GM18861 (cell line): ENCODE measurements around the gene BCL2L13.
"Not testable (repeated sequence)": the region's sequence is repeated elsewhere in the genome, so short reads cannot be mapped to it uniquely, and the experiment has no call there.

Experiments used
- ATAC-seq: cut with Tn5 transposase; IDR thresholded peaks from one replicate; pipeline ENCODE4 v1.9.1; 2021; ENCODE audit not compliant: unreplicated experiment

BCL2L13 gene

DNA sequence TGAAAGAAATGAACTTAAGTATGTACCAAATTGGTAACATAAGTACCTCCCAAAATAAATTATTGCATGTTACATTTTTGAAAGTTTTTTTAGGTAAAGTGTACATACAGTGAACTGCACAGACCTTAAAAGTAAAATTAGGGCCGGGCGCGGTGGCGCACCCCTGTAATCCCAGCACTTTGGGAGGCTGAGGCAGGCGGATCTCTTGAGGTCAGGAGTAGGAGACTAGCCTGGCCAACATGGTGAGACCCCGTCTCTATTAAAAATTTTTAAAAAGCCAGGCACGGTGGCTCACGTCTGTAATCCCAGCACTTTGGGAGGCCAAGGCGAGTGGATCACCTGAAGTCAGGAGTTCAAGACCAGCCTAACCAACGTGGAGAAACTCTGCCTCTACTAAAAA is 1.7 kb upstream of the BCL2L13 start:
- not testable (repeated sequence) for ATAC-seq

DNA sequence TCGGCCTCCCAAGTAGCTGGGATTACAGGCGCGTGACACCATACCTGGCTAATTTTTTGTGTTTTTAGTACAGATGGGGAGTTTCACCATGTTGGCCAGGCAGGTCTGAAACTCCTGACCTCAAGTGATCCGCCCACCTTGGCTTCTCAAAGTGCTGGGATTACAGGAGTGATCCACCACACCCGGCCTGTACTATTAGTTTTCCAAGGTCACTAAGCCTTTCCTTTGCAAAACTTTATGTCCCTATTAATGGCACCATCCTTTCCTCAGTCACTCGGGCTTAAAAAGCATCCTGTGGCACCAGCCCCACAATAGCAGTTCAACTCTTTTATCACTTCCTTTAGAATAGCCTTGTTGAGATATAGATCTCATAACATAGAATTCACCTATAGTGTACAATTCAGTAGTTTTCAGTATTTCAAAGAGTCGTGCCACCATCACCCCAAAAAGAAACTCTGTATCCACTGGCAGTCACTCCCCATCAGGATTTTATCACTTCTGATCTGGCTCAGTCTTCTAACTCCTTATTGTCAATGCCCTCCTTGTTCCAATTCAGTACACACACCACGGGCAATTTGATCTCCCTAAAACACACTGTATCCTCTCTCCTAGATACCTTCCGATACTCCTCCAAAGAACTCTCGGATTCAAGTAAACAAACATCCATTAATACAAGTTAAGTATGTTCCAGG is 921 bp upstream of the BCL2L13 start:
- no peak for ATAC-seq

DNA sequence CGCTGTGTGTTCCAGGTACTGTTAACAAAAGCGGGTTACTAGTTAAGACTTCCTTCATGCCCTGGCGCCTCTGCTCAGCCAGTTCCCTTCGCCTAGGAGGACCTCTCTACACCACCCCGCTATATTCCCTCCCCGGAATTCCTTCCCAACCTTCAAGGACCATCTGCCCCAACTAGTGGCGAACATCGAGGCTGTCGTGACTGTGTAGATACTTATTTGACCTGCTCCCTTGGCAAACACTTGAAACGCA is 450 bp upstream of the BCL2L13 start:
- ATAC-seq = peak; percentile 13

DNA sequence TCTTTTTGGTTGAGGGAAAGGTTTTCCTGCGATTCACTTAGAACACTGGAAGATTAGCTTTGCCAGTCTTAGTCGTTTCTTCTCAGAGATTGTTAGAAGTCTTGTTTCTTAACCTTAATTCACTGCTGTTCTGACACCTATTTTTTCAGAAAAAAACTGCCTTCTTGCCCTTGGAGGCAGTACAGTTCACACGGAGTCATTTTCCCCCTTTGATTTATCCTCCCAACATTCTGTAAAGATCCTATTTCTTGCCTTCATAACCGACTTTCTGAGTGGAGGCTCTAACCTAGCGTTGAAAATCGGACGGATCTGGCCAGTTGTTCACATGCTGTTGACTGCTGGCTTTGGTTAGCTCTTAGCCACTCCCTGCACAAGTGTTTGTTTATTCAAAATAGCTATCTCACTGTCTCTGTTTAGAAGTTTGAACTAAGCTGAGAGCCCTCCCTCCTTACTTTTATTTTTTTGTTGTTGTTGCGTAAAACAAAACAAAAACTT is 737 bp downstream of the BCL2L13 start:
- peak; percentile 33 for ATAC-seq

DNA sequence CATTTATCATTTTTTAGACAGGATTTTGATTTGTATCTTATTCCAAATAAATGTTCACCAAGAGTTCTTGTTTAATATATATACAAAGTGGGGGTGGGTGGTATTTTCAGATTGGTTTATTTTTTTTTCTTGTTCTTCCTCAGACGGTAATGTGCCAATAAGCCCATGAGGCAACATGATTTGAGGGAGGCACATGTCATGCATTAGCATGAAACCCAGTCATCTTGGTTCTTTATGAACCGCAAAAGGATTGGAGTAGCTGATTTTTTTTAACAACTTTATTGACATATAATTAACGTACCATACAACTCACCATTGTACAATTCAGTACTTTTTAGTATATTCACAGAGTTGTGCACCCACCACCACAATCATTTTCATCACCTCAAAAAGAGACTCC is 2.7 kb downstream of the BCL2L13 start:
- ATAC-seq = no peak

DNA sequence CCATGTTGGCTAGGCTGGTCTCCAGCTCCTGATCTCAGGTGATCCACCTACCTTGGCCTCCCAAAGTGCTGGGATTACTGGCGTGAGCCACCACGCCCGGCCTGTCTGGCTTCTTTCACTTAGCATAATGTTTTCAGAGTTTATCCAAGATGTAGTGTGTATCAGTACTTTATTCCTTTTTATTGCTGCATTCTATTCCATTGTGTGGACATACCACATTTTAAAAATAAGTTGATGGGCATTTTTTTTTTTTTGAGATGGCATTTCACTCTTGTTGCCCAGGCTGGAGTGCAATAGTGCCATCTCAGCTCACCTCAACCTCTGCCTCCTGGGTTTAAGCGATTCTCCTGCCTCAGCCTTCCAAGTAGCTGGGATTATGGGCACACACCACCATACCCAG is 3.8 kb downstream of the BCL2L13 start:
- not testable (repeated sequence) for ATAC-seq

DNA sequence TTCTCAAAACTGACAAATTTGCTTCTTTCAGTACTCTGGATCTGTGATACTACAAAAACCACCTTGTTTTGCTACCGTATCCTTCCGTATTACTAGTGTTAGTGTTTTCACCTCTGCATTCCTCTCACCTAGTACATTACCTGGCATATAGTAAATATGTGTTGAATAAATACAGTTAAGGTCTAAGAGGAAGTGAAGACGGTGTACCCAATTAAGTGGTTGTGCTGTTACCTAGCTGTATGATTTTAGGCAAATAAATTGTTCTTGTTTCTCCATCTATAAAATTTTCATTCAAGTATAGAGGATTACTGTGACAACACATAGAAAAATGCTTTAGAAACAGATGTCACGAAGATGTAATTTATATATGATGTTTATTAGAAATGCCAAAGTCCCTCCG is 8.9 kb downstream of the BCL2L13 start:
- no peak for ATAC-seq

DNA sequence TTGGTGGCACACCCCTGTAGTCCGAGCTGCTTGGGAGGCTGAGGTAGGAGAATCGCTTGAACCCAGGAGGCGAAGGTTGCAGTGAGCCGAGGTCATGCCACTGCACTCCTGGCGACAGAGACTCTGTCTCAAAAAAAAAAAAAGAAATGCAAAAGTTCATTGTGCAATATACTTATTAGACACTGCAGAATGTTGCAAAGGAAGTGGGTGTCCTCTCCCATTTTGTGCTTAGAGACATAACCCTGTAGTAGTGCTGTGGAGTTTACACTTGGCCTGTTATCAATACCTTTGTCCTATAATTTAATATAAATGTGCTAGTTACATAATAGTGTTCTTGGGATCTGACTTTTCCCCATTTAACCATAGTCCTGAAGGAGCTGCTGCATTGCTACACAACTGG is 9.4 kb downstream of the BCL2L13 start:
- ATAC-seq = no peak

DNA sequence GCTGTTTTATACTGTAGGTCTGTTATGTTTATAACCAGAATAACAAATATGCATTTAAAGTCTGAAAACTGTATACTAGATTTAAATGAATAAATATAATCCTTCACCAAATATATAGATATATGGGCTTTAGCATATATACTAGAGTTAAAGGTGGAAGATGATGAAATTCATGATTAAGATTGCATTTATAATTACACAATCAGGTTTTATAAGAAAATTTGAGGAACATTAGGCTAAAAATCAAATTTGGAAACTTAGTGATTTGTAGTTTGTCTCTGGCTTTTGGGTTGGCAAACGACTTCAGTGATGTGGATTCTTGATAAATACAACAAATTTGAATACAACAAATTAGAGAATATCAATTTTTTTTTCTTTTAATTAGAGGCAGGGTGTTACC is 10.0 kb downstream of the BCL2L13 start:
- no peak for ATAC-seq

DNA sequence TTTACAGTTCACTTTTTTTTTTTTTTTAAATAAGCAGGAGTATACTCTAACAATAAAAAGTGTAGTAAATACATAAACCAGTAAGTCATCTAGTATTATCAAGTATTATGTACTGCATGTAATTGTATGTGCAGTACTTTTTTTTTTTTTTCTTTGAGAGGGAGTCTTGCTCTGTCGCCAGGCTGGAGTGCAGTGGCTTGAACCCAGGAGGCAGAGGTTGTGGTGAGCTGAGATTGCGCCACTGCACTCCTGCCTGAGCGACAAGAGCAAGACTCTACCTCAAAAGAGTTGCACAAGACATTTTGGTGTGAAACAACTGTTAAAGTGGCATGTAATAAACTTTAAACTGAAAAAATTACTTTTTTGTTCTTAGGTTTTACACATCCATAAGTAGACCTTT is 16.7 kb downstream of the BCL2L13 start:
- ATAC-seq = no peak

DNA sequence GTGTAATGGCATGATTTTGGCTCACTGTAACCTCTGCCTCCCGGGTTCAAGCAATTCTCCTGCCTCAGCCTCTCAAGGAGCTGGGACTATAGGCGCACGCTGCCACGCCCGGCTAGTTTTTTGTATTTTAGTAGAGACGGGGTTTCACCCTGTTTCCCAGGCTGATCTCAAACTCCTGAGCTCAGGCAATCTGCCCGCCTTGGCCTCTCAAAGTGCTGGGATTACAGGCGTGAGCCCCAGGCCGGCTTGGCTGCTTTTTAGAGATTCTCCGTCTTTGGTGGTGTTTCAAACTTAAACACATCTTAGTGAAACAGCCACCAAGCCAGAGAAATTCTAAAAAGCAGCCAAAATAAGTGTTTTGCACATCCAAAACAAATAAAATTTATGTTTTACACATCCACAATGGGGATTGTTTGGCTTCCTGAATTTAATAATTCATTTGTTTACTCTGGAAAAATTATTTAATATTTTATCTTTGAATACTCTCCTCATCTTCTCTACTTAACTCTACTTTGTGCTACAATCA is 18.4 kb downstream of the BCL2L13 start:
- ATAC-seq = no peak

DNA sequence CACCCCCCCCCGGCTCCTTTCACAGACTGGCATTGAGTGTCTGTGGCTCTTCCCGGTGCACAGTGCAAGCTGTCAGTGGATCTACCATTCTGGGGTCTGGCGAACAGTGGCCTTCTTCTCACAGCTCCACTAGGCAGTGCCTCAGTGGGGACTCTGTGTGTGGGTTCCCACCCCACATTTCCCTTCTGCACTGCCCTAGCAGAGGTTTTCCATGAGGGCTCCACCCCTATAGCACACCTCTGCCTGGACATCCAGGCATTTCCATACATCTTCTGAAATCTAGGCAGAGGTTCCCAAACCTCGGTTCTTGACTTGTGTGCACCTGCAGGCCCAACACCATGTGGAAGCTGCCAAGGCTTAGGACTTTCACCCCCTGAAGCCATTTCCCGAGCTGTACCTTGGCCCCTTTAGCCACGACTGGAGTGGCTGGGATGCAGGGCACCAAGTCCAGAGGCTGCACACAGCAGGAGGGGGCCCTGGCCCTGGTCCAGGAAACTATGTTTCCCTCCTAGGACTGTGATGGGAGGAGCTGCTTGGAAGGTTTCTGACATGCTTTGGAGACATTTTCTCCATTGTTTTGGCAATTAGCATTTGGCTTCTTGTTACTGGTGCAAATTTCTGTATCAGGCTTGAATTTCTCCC is 26.0 kb downstream of the BCL2L13 start:
- ATAC-seq = no peak

DNA sequence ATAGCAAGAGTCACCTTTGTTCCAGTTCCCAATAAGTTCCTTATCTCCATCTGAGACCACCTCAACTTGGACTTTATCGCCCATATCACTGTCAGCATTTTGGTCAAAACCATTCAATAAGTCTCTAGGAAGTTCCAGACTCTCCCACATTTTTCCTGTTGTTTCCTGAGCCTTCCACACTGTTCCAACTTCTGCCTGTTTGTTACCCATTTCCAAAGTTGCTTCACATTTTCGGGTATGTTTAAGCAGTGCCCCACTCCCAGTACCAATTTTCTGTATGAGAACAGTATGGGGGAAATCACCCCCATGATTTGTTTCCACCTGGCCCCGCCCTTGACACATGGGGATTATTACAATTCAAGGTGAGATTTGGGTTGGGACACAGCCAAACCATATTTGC is 26.7 kb downstream of the BCL2L13 start:
- ATAC-seq = no peak

DNA sequence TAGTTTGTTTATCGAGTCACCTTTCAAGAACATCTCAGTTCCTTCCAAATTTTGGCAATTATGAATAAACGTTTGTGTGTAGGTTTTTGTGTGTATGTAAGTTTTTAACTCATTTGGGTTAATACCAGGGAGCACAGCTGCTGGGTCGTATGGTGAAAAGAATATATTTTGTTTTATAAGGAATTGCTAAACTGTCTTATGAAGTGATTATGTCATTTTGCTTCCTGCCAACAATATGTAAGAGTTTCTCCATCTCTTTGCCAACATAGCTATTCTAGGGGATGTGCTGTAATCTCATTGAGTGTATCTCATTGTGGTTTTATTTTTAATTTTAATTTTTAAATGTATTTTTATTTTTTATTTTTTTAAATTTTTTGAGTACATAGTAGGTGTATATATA is 27.3 kb downstream of the BCL2L13 start:
- no peak for ATAC-seq

DNA sequence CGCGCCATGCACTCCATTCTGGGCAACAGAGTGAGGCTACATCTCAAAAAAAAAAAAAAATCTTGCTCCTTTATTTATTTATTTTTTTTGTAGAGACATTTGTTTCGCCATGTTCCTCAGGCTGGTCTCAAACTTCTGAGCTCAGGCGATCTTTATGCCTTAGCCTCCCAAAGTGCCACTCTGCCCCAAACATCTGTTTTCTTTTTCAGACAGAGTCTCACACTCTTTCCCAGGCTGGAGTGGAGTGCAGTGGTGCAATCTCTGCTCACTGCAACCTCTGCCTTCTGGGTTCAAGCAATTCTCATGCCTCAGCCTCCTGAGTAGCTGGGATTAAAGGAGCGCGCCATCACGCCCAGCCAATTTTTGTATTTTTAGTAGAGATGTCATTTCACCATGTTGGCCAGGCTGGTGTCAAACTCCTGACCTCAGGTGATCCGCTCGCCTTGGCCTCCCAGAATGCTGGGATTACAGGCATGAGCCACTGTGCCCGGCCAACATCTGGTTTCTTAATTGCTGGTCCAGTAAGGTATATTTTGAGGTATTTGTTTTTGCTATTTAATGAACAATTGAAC is 33.0 kb downstream of the BCL2L13 start:
- not testable (repeated sequence) for ATAC-seq

DNA sequence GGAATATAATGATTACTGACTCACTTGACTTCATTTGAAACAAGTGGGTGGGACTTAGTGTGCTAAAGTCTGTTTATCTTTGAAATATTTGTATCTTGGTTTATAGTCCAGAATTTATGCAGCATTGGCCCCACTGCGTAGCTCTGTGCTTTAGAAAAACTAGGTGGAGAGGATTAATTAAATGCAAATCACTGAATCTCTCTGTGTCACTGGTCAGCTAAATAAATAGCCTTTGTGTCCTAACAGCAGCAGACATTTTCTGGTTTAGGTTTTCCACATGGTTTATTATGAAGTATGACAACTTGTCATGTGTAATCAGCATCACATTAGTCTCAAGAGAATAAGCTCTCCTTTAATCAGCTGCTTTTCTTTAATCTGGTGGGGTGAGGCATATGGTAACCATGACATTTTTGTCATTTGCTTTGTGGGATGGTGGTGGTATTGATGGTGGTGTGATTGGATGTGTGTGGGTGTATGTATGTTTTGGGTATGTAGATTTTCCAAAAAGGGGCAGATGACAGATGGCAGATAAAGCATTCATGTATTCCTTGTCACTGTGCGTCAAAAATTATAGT is 33.9 kb downstream of the BCL2L13 start:
- no peak for ATAC-seq

DNA sequence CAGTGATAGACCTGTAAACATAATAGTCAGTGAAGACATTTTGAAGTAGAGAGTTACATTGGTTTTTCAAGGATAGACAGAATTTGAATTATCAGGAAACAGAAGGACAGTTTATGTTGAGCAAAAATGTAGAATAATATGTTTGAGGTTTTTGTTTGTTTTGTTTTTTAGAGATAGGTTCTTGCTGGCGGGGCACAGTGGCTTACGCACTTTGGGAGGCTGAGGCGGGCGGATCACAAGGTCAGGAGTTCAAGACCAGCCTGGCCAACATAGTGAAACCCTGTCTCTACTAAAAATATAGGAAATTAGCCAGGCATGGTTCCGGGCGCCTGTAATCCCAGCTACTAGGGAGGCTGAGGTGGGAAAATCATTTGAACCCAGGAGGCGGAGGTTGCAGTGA is 35.6 kb downstream of the BCL2L13 start:
- no peak for ATAC-seq

DNA sequence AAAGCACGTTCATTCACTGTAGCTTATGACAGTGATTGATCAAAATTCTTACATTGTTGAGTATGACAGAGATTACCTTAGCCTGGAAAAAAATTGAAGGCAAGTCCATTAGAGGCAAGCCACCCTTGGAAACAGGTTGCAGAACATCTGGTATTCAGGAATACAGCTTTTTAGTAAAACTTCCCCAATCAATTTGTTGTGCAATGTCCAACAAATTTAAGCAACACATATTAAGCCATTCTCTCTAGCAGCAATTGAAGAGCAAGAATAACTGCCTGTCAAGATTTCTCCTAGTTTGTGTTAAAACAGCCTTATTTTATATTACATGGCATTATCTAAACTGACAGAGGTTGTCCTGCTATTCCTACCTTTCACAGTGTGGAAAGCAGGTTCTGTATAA is 37.0 kb downstream of the BCL2L13 start:
- no peak for ATAC-seq

DNA sequence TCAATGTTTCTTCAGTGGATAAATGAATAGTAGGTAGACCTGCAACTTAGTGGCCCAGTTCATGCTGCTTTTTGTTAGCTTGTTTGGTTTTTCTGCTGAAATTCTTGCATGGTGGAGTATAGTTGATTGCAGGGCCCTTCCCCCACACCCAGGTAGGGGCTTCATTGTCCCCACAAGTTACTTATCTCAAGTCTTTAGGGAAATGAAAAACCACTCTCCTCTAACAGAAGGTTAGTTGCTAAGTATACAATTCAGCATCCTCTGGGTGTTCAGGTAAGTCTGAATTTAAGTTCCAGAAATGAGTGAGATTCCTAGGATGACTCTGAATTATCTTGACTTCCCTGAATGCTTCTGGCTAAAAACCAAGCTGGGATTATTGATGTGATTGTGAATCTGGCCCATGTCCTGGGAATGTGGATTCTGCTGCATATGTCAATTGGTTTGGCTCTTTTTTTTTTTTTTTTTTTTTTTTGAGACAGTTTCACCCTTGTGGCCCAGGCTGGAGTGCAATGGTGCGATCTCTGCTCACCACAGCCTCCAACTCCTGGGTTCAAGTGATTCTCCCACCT is 40.3 kb downstream of the BCL2L13 start:
- ATAC-seq = no peak

DNA sequence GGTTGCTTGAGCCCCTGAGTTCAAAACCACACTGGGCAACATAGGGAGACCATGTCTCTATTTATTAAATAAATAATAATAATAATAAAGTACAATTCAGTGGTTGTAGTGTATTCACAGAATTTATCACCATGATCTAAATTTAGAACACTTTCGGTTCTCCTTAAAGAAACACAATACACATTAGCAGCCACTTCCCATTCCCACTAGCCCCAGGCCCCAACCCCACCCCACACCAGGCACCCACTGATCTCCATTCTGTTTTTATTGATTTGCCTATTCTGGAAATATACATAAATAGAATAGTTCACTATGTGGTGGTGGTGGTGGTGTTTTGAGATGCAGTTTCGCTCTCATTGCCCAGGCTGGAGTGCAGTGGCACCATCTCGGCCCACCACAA is 45.7 kb downstream of the BCL2L13 start:
- no peak for ATAC-seq

DNA sequence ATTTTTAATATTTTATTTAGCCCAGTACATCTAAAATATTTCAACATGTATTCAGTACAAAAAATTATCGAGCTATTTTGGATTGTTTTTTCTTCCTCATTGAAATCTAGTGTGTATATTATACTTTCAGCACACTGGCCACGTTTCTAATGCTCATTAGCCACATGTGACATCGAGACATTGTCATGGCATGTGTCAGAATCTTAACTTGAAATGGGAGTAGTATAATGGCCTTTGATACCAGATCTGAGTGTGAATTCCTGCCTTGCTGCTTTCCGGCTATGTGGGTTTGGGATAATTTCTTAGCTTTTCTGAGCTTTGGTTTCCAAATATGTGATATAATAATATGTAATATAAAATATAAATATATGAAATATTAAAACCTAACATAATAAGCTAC is 54.3 kb downstream of the BCL2L13 start:
- no peak for ATAC-seq

DNA sequence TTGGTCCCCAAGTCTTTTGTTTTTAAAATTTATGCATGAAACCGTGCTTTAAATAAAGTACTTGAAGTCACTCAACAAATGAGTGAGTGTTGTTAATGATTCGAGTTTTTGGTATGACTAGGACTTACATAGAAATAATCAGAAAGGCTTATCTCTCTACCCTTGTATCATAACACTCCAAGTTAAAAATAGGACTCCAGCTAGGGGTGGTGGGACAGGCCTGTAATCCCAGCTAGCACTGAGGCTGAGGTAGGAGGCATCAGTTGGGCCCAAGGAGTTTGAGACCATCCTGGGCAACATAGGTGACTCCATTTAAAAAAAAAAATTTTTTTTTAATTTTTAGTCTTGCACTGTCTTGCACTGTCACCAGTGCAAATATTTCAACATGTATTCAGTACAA is 55.6 kb downstream of the BCL2L13 start:
- ATAC-seq = no peak
